ENCODE data around the gene SOX1. TPM values are rescaled to one million over a fixed set of nuclear protein-coding genes. Genes with fewer than 3 reads are reported as not detected.

Gene SOX1
- total RNA-seq, 1 donor: not detected

DNA sequence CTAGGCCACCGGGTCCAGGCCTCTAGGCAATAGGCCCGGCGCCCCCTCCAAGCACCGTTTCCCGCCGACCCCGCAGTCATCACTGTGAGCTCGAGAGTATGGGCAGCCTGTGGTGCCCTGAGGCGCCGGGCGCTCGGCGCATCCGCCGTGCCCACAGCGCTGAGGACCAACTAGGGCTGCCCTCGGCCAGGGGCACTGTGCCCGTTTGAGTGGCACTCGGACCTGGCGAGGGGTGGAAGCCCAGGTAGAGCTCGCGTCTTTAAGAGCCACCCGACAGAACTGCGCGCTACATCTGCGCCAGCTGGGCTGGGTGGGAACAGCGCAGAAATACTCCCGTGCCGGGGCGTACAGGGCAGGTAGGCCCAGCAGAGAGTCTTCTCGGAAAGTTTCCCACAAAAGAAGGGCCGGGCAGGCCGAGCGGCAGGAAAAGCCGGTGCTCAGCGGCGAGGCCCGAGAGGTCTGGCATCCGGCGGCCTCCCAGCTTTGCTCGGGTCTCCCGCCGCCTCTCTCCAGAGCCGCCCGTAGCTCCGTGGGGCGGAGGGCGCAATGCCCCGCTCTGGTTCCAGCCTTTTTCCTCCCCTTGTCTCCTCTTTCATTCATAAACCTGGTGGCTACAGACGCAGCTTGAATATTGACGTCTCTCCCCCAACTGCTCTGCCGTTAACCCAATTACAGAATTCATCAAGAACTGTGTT is 5.4 kb upstream of the SOX1 start:
- no peak overlapping the region for H3K4me3 ChIP-seq (ENCODE audit: low read depth, low read length)
- DNase-seq (ENCODE audit: low read depth): no peak
- TF ChIP-seq, protein P1, sequence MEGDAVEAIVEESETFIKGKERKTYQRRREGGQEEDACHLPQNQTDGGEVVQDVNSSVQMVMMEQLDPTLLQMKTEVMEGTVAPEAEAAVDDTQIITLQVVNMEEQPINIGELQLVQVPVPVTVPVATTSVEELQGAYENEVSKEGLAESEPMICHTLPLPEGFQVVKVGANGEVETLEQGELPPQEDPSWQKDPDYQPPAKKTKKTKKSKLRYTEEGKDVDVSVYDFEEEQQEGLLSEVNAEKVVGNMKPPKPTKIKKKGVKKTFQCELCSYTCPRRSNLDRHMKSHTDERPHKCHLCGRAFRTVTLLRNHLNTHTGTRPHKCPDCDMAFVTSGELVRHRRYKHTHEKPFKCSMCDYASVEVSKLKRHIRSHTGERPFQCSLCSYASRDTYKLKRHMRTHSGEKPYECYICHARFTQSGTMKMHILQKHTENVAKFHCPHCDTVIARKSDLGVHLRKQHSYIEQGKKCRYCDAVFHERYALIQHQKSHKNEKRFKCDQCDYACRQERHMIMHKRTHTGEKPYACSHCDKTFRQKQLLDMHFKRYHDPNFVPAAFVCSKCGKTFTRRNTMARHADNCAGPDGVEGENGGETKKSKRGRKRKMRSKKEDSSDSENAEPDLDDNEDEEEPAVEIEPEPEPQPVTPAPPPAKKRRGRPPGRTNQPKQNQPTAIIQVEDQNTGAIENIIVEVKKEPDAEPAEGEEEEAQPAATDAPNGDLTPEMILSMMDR (IDR thresholded peaks at IDR 0.05; ENCODE audit: insufficient read depth, low read length): no peak

DNA sequence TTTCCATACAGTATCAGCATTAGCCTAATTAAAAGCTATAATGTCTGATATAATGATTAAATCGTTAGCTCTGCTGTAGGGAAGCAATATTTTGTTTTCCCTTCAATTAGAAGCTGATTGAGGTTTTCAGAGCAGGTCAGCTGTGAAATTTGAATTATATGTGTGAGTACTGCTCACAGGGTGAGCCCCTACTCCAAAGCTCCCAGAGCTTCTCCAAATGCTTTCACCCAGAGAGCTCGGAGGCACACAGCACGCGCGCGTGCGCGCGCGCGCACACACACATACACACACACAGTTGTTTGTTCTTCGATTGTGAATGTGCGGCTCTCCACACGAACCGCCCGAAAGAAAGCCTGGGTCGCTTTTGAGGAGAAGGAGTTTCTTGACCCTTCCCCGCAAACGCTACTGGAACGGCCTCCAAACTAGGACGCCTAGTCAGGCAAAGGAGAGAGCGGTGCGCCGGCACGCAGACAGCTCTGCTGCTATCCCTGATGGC is 4.8 kb upstream of the SOX1 start:
- DNase-seq (ENCODE audit: low read depth): no peak
- TF ChIP-seq, protein P1 (IDR thresholded peaks at IDR 0.05; ENCODE audit: insufficient read depth, low read length): no peak
- H3K4me3 ChIP-seq (ENCODE audit: low read depth, low read length): no peak overlapping the region

DNA sequence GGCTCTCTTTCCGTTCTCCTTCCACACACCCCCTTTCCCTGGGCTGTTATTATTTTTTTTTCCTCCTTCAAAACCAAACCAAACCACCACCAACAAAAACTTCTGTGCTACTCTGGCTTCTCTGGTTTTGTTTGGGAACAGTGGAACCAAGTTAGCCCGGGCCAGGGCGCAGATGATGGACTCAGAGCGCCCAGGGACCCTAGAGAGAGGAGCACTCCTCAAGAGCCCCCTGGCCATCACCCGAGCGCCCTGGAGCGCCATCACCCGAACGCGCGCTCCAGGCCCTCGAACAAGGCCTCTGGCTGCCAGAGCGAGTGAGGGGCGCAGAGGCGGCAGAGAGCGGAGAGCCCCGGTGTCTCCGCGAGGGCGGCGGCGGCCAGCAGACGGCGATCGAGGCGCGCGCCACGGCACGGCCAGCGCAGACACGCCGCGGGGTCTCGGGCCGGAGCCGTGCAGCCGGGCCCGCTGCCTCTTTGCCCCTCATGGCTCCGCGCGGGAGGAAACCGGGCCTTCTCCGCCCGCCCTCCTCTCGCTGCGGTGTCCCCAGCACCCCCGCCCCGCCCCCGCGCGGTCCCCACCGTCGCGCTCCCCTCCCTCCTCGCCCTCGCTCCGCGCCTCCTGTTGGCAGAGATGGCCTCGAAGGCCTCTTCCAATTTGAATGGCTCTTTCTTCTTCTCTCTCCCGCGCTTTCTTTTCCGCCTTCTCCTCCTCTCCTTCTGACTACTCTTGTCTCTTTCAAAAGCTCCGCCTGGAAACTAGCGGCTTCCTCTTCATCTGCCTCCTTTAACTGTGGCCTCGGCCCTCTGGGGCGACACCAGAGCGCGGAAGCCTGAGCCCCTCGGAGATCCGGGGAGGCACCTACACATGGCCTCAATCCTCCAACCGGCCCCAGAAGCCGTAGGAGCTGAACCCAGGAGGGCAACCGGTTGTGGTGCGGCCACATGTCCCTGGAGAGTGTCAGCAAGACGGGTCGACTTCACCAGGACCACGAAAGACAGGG is 4.1 kb upstream of the SOX1 start:
- no peak for DNase-seq (ENCODE audit: low read depth)
- no peak overlapping the region for H3K4me3 ChIP-seq (ENCODE audit: low read depth, low read length)
- TF ChIP-seq, protein P1 (IDR thresholded peaks at IDR 0.05; ENCODE audit: insufficient read depth, low read length): no peak

DNA sequence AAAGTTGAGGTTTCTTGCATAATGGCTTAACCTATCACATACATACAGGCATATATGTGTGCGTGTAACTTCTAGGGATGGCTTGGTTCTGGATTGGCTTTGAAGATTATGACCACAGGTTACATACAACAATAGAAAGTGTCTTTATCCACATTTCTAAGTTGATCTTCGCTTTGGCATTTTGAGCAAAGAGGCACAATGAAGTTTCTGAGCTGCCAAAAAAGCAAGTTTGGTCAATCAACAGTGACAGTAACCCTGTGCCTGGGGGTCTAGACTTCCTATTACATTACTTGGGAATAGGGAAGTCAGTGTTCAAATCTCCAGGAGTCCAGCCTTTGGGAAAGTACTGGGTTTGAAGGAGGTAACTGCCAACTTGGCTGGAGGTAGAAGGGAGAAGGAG is 3.1 kb upstream of the SOX1 start:
- no peak for DNase-seq (ENCODE audit: low read depth)
- no peak overlapping the region for H3K4me3 ChIP-seq (ENCODE audit: low read depth, low read length)
- TF ChIP-seq, protein P1 (IDR thresholded peaks at IDR 0.05; ENCODE audit: insufficient read depth, low read length): no peak

DNA sequence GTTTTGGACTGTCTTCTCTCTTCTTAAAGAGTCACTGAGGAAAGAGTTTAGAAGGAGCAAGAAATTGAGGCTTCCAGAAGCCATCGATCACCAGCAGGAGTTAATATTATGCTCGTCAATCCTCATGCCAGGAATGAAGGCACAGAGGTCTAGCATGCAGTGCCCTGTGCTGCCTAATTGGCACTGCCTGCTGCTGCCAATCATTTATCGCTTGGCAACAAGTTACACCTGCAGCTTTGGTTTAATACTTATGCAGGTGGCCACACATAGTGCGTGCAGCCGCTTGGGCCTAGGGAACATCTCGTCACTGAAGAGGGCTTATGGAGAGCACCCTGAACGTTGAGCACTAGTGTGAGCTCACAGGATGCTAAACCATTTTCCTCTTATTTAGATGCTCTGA is 2.7 kb upstream of the SOX1 start:
- TF ChIP-seq, protein P1 (IDR thresholded peaks at IDR 0.05; ENCODE audit: insufficient read depth, low read length): no peak
- DNase-seq (ENCODE audit: low read depth): no peak

DNA sequence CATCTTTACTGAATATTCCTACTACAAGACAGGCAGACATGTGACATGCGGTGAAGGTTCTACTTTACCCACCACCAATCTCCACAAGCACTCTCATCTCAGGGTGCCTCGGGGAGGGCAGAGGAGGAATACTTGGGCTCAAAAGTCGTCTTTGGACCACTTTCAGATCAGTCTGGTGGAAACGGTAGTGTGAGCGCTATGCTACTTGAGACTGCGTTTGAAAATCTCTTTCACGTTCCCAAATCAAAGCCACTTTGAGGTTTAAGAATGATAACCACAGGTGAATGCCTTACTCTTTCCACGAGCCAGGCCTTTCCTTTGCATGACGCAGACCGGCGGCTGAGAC is 1.5 kb upstream of the SOX1 start:
- no peak overlapping the region for H3K4me3 ChIP-seq (ENCODE audit: low read depth, low read length)
- DNase-seq (ENCODE audit: low read depth): no peak
- TF ChIP-seq, protein P1 (IDR thresholded peaks at IDR 0.05; ENCODE audit: insufficient read depth, low read length): no peak

More for the DNA sequence above, 2.7 kb upstream of the SOX1 start:
- no peak overlapping the region for H3K4me3 ChIP-seq (ENCODE audit: low read depth, low read length)

Measured in fibroblast of the aortic adventitia (primary cell).